ENCODE data around the gene CASP9.
A peak's percentile ranks its signal among the peaks of the same experiment; 100 is the strongest.

CASP9 gene

DNA sequence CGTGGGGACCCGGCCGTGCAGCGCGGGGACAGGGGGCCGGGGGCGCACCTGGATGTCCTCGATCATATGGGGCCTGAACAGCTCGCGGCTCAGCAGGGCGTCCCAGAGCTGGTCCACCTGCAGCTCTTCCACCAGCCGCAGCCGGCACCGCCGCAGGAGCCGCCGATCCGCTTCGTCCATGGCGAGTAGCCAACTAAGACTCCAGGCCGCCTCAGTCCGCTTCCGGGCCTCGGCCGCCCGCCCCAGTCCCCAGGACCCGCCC is at the start of gene CASP9:
TSS of gene CASP9 (minus strand) at position 195 of the 262 bp plus-strand sequence. CDS start at position 180, 15 bp downstream.
- no peak for DNase-seq

DNA sequence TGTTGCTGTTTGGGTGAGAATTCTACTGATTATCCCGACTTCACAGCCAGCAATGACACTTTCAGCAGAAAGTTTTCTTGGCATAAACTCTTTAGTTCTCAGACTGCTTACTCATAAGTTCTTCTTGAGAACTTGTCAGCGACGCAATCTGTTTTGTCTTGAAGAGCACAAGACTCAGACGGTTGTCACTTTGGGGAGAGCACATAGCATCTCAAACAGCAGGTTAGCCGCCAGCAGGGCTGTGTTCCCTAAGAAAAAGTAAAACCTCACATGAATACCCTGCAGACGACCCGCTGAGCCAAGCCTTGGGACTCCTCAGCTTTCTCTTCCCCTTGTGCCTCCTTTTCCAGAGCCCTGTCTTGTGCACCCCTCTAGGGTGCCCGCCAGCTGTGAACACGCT is 49.5 kb upstream of the CASP9 start:
- no peak for DNase-seq

GRCh38 chr1:15571266-15571665 is 47.3 kb upstream of the CASP9 start:
- no peak for DNase-seq

GRCh38 chr1:15570861-15571260 is 46.8 kb upstream of the CASP9 start:
- no peak for DNase-seq

GRCh38 chr1:15568387-15569073 is 44.5 kb upstream of the CASP9 start:
- DNase-seq = no peak

DNA sequence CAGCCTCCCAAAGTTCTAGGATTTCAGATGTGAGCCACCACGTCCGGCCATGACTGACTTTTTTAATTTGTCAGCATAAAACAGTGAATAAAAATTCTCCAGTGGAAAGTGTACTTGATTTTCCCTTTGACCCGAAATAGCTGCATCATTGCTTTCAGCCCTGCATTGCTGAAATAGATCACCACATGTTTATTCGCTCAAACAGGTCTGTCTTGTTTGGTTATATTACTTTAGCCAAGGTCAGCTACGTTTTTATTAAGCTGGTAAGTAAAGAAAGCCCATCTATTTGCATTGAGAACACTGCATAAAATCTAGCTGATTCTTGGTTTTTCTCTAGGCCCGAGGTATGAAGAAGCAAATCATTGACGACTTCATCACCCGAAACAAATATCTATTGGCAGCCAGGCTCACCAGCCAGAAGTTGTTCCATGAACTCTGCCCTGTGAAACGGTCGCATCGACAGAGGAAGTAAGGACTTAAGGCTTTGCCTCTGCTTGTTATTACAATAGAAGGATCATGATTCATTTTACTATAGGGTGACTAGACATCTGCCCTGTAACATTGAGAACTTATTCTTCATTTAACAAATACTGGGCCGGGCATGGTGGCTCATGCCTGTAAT is 35.3 kb upstream of the CASP9 start:
- DNase-seq = no peak

DNA sequence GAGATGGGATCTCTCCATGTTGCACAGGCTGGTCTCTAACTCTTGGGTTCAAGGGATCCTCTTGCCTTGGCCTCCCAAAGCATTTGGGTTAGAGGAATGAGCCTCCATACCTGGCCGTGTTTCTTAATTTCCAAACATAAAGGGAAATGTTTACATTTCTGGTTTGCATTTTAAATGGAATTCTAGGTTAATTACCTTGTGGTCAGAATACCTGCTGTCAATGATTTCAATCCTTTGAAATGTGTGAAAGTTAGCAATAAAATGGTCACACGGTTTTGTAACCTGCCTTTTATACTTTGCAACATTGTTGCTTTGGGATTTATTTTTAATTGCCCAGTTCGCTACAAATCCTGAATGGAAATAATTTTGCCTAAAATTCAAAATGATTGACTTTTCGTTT is 34.5 kb upstream of the CASP9 start:
- DNase-seq = no peak

DNA sequence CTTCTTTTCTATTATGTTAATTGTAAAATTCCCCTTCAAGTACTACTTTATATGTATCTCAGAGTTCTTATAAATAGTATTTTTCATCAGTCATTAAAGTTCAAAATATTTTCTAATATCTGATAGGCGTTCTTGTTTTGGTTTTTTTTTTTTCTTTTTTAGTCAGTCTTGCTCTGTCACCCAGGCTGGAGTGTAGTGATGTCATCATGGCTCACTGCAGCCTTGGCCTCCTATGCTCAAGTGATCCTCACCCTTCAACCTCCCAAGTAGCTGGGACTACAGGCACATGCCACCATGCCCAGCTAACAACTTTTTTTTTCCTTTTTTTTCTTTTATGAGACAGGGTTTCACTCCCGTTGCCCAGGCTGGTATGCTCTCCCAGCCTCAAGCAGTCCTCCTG is 33.6 kb upstream of the CASP9 start:
- DNase-seq = no peak

GRCh38 chr1:15557008-15557407 is 33.0 kb upstream of the CASP9 start:
- DNase-seq = no peak

DNA sequence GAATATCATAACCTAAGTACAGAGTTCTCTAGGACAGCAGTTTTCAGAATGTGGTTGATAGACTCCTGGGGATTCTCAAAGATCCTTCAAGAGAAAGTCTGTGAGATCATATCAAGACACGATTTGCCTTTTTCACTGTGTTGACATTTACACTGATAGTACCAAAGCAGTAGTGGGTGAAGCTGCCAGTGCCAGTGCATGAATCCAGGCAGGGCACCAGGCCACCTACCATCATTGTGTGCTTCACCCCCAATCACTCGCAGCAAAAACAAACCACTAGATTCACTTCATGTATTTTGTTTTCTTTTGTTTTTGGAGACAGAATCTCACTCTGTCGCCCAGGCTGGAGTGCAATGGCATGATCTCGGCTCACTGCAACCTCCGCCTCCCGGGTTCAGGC is 26.6 kb upstream of the CASP9 start:
- DNase-seq = no peak

DNA sequence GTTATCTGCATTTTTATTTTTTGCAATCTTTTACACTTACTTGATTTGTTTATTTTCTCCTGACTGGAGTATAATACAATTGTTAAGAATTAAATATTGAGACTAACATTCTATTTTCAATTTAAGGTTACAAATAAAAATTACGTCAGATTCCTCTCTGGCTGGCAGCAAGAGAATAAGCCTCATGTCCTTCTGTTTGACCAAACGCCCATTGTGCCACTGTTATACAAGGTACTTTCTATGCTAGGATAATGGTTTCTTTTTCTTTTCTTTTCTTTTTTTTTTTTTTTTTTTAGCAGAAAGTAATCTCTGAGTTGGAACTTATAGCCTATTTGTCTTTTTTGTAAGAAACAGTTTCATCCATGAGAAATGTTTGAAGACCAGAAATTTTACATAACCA is 22.6 kb upstream of the CASP9 start:
- no peak for DNase-seq

DNA sequence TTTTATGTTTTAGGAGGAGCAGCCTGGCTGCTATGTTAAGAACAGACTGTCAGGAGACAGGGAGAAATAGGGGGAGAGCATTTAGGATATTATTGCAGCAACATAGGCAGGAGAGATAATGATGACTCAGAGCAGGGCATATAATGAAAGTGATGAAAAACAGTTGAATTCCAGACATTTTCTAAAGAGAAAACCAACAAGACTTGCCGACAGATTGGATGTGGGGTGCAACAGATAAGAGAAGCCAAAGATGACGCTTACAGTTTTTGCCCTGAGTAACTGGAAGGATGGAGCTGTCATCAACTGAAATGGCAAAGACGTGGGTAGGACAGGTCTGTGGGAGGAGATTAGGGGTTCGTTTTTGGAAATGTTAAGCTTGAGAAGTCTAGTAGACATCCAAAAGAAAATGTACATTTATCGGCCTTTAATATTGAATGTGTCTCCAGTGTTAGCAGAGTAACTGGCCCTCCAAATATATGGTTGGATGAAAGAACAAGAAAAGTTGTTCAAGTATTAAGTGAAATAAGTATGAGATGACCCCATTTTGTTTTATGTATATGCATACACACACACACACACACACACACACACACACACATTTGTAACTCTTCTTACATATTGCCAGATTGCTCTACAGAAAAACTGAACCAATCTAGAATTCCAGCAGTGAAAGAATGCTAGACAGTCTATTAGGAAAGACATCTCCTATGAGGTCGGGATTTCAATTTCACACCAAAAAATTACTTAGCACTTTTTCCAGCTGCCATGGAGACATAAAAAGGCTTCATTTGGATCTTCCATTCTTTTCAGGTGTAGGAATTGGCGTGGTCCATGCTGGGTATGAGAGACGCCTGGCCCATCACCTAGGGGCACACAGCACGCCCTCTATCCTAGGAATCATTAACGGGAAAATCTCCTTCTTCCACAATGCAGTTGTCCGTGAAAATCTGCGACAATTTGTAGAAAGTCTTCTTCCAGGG is 19.9 kb upstream of the CASP9 start:
- no peak for DNase-seq

- DNase-seq = no peak
Observed at GRCh38 chr1:15543251-15543588, 19.2 kb upstream of the CASP9 start.

- no peak for DNase-seq
Observed at GRCh38 chr1:15542388-15543250, 18.6 kb upstream of the CASP9 start.

- DNase-seq = no peak
Observed at GRCh38 chr1:15541231-15541792, 17.3 kb upstream of the CASP9 start.

DNA sequence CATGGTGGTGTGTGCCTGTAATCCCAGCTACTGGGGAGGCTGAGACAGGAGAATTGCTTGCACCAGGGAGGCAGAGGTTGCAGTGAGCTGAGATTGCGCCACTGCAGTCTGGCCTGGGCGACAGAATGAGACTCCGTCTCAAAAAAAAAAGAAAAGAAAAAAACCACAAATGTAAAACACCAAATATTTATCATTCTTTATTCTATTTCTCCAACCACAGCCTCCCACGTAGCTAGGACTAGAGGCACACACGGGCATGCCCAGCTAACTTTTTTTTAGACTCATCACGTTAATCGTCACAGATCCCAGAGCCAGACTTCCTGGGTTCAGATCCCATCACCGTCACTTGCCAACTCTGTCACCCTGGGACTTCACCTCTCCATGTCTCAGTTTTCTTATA is 16.2 kb upstream of the CASP9 start:
- no peak for DNase-seq

- no peak for DNase-seq
Observed at GRCh38 chr1:15538771-15539170, 14.8 kb upstream of the CASP9 start.

DNA sequence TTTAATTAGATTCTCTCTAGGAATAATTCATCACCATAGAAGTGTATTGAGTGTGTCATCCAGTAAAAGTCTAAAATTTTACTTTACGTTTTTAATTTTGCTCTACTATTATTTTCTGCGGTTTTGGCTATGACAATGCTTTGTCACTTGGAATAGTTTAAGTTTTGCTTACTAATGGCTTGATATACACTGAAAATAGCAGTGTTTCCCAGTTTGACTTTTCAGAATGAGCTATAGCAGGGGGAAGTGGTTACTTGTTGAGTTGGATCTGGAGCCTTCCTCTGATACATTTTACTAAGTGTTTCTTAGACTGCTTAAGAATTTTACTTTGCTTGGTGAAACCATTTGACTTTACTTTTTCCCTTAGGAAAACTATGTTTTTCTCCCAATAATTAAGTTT is 7.7 kb upstream of the CASP9 start:
- DNase-seq = no peak

DNA sequence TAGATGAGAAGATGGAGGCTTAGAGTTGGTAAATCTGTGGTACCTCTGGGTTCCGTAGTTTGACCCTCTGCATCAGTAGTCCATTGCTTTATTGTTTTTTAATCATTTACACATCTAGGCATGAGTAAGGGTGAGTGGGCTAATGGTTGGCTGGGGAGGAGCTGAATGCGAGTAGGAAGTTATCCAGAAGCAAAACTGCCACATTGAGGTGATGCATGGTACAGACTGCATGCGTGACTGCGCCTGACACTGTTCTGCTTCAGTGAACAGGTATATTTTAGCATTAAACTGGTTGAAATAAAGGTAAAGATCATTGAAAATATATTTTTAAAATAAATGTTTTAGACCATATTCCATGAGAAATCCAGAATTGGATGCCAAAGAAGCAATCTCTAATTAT is 7.0 kb upstream of the CASP9 start:
- DNase-seq = no peak

DNA sequence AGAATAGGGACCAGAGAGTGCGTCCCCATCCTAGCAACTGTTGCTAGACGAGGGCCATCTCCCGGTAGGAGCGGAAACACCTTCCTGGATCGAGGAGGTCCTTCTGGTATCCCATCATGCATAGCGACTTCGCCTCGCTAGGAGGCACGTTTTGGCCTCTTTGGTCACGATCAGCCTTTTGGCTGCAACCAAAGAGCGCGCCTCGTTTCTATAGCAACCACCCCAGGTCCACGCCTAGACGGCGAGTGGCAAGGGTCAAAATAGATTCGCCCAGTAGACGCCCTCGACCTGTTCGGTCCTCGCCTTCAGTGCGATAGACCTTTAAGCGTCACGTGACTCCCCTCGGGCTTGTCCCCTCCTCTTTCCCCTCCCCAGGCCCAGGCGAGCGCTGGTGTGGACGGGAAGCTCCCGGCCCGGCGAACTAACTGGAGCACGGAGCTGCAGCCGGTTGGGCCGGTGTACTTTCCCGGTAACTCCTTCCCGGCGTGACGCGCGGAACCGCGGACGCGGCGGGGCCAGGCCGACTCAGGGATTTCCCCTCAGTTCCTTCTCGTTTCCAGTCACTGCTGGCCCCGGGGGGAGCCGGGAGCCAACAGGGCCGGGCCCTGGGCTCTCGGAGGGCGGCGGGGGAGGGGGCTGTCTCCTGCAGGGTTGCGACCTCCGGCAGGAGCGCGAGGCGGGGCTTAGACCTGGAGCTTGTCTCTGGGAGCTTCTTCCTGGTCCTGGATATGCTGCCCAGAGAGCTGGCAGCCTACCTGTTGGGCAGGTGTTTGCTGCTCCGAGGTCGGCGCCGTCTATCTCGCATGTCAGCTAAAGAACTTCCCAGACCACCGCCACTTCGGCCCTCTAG is 2.7 kb upstream of the CASP9 start, which contains the start of gene DNAJC16:
TSS of gene DNAJC16 (plus strand) at position 359 of the 850 bp plus-strand sequence. CDS start 2,258 bp downstream, outside the sequence.
- peak; percentile 95 for DNase-seq

DNA sequence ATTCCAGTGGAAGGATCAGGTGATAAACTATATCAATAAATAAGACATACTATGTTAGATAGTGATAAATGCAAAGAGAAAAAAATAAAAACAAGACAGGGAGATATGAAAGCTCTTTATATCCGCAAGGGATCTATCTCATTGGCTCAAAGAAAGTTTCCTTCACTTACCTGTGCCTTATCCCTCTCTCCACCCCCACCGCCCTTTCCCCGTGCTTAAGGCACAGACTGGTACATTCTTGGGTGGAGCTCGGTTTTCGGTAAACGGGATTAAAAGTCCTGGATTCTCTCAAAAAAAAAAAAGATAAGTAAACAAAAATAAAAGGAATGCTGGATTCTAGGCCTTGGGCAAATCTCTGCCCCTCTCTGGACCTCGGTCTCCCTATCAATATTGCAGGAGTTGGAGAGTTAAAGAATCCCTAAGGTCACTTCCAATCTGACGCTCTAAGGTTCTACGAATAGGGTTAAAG is 2.0 kb upstream of the CASP9 start:
- no peak for DNase-seq
